NCI-H748 treated with DMSO at 0.1 percent for 48 hours (cell line): Measurements from ENCODE around the gene ACAT2.
"Not testable (repeated sequence)": the region's sequence is repeated elsewhere in the genome, so short reads cannot be mapped to it uniquely, and the experiment has no call there.

Source experiments
- DNase-seq: peaks from one replicate; lab custom pipeline; 2025; lab: John Stamatoyannopoulos, UW

ACAT2 gene

DNA sequence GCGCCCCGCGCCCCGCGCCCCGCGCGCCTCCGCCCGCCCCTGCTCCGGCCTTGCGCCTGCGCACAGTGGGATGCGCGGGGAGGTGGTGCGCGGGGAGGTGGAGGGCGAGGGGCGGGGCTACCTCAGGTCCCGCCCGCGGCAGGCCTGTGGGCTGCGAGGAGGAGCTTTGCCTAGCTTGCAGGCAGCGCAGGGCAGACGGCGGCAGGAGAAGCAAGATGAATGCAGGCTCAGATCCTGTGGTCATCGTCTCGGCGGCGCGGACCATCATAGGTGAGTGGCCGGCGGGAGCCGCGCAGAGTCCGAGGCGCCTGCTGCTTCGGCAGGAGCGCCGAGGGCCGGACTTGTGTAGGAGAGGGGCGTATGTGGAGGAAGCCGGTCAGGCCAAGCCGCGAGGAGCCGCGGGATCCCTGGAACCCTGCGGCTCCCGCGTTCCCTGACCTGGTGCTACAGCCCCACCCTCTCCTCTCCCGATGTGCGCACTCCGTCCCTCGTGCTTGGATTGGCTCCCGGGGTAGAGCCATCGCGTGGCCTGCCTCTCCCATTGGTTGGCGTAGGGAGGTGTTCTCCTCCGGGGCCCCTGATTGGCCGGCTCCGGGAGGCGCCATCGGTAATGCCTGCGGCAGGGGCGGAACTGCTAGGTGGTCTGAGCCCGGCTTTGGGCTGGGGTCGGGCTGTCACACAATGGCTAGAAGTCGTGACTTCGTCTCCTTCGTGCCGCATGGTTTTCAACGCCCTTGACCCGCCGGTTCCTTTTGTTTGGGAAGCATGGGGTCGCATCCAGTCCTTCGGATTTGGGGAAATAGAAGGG, at the start of gene ACAT2:
Gene ACAT2 (plus strand): TSS at position 173 of the 808 bp plus-strand sequence. CDS start 43 bp downstream, at position 216.
- peak; percentile 92 for DNase-seq

DNA sequence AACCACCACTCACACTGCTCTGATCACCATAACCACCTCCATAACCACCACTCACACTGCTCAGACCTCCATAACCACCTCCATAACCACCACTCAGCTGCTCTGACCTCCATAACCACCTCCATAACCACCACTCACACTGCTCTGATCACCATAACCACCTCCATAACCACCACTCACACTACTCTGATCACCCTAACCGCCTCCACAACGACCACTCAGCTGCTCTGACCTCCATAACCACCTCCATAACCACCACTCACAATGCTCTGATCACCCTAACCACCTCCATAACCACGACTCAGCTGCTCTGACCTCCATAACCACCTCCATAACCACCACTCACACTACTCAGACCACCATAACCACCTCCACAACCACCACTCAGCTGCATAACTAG, 49.5 kb upstream of the ACAT2 start:
- DNase-seq: not testable (repeated sequence)

DNA sequence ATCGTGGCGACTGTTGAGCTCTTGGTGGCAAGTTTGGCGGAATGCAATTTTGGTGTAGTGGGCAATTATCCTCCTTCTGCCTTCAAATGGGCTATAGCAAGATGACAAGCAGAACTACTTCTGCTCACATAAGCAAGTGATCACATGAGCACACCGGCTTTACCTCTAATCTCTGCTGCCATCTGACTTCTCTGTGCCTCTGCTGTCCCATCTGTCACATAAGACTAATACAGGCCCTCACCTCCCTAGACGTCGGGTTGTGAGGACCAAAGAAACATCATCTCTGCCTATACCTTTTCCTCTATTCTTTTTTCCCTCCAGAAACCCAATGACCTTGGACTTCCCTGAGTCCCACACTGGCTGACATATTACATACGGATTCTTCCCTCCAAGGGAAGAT, 47.9 kb upstream of the ACAT2 start:
- no peak for DNase-seq

GRCh38 chr6:159714404-159714803, 47.4 kb upstream of the ACAT2 start:
- no peak for DNase-seq

DNA sequence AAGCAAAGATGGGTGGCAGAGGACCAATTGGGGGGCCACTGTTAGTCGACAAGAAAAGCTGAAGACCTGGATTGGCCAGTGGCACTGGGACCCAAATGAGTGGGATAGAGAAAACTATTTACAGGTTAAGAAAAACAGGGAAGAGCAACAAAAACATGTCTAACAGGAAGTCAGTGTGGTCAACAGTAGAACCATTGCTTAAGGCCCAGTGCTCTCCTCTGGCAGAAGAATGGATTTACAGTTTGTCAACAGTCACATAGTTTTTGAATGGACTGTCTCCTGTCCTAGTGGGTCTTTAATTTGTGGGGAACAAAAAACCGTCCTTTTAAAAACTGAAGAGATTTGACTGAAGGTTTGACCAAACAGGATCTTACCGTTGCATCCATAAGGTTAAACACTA, 46.7 kb upstream of the ACAT2 start:
- no peak for DNase-seq

DNA sequence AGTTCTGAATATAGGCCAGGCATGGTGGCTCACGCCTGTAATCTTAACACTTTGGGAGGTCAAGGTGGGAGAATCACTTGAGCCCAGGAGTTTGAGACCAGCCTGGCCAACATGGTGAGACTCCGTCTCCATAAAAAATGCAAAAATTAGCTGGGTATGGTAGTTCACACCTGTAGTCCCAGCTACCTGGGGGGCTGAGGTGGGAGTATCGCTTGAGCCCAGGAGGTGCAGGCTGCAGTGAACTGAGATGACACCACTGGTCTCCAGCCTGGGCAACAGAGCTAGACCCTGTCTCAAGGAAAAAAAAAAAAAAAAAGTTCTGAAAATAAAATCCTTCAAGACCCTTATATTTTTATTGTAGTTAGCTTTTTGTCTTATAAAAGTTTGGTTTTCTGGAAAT, 46.2 kb upstream of the ACAT2 start:
- DNase-seq: no peak

DNA sequence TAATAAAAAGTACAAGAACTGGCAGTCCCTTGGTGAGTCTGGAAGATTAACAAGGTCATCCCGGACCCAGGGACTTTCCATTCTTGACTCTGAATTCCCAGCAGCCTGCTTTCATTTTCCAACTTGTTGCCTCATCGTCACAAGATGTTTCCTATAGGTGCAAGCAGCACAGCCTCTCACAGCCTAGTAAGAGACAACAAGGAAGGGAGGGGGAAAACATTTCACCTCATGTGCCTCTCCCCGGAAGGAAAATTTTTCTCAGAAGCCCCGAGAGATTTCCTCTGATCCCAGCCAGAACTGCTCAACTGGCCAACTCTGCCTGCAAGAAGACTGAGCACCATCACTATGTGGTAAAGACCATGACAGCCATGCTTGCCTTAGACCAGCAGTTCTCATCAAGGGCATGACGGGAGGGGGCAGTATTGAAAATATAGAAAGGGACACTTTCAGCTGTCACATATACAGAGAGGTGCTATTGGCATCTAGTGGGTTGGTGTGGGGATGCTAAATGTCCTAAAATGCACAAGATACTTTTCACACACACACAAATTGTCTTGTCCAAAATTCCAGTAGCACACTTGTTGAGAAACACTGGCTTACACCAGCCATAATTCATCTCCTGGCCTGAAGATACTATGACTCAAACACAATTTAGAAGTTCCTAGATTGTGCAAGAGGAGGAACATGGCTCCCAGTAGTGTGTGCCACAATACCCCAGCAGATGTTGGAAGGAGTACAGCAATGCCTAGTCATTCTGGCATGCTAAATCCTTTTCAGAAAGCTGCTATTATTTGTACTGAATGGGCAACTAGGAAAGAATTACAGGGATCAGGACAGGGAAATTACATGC, 45.4 kb upstream of the ACAT2 start:
- DNase-seq: no peak

DNA sequence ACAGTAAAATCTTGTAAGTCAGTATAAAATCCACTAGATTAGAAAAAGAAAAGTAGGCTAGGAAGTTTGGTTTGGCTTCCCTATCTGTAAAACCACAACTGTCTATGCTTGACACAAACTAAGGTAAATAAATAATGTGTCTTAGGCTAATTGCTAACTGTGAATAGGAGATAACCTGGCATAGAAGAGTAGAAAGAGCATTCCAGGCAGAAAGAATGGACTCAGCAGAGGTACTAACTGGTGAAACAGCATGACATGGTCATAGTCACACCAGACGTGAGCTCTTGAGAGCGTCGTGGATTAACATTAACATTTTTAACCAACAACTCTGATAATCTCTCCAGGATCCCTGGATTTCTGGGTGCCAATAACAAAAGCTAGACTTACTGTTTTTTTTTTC, 43.2 kb upstream of the ACAT2 start:
- DNase-seq: no peak

DNA sequence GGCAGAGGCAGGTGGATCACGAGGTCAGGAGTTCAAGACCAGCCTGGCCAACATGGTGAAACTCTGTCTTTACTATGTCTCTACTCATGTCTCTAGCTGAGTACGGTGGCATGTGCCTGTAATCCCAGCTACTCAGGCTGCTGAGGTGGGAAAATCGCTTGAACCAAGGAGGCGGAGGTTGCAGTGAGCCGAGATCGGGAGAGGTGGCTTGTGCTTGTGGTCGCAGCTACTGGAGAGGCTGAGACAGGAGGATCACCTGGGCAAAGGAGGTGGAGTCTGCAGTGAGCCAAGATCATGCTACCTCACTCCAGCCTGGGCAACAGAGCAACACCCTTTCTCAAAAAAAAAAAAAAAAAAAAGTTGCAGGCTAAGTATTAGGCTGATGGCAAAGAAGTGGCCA, 42.6 kb upstream of the ACAT2 start:
- no peak for DNase-seq

DNA sequence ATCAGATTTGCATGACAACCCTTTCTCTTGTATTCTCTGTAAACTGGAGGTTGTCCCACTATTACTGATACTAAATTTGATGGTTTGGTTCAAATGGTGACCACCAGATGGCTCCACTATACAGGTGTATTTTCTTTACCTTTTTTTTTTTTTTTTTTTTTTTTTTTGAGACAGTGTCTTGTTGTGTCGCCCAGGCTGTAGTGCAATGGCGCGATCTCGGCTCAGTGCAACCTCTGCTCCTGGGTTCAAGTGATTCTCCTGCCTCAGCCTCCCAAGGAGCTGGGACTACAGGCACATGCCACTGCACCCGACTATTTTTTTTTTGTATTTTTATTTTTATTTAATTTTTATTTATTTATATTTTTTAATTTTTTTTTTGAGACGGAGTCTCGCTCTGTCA, 41.1 kb upstream of the ACAT2 start:
- DNase-seq: peak; percentile 49

DNA sequence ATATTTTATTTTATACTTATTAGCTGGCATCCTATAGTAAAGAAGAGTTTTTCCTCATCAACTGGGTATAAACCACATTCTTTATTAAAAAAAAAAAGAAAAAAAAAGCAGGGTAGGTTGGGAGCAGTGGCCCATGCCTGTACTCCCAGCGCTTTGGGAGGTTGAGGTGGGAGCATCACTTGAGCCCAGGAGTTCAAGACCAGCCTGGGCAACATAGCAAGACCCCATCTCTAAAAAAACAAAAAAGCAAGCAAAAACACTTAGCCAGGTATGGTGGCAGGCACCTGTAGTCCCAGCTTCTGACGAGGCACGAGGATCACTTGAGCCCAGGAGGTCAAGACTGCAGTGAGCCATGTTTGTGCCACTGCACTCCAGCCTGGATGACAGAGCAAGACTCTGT, 39.9 kb upstream of the ACAT2 start:
- not testable (repeated sequence) for DNase-seq

DNA sequence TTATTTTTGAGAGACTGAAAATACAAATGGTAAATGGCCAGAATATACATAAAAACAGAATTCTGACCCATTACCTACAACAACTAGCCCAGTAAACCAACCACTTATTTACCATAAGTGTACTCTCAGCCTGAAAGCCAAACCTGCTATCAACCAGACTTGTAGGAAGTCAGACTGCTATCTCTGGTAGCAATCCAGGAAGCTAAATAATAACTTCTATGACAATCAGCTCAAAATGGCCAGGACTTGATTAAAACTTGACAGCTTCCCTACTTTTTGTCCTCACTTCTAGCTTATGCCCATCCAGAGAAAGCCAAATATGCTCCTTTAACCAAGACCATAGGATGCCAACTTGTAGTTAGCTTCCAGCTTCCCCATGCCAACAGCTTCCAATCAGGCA, 39.2 kb upstream of the ACAT2 start:
- DNase-seq: no peak

- no peak for DNase-seq
Measured at GRCh38 chr6:159723259-159723658, 38.6 kb upstream of the ACAT2 start.

DNA sequence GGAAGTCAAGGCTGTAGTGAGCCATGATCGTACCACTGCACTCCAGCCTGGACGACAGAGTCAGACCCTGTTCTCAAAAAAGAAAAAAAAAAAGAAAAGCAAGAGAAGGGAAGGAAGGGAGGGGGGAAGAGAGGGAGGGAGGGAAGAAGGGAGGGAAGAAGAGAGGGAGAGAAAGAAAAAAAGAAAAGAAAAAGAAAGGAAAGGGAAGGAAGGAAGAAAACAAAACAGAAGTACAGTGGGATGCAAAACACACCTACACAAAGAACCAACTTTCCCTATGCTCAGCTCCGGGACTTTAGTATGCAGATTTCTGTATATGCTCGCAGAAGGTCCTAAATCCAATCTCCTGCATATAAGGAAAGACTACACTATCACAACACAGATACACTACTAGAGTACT, 37.1 kb upstream of the ACAT2 start:
- no peak for DNase-seq

DNA sequence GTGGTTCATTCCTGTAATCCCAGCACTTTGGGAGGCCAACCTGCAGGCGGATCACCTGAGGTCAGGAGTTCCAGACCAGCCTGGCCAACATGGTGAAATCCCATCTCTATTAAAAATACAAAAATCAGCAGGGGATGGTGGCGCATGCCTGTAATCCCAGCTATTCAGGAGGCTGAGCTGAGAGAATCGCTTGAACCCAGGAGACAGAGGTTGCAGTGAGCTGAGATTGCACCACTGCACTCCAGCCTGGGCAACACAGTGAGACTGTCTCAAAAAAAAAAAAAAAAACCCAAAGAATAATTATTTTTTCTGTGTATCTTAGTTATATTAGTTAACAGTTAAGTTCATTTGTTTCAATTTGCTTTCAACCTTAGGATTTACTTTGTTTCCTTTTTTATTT, 36.6 kb upstream of the ACAT2 start:
- not testable (repeated sequence) for DNase-seq

- peak; percentile 72 for DNase-seq
Measured at GRCh38 chr6:159726255-159726917, 35.5 kb upstream of the ACAT2 start.

GRCh38 chr6:159726918-159727716, 34.7 kb upstream of the ACAT2 start, which contains the start of gene WTAP:
Gene WTAP, plus strand, starts transcription at chr6:159727506. Its CDS starts 8,760 bp downstream, at chr6:159736266.
- peak; percentile 91 for DNase-seq

GRCh38 chr6:159727717-159728445, 34.0 kb upstream of the ACAT2 start:
- DNase-seq: no peak

- DNase-seq: no peak
Measured at GRCh38 chr6:159728531-159728964, 33.3 kb upstream of the ACAT2 start.

DNA sequence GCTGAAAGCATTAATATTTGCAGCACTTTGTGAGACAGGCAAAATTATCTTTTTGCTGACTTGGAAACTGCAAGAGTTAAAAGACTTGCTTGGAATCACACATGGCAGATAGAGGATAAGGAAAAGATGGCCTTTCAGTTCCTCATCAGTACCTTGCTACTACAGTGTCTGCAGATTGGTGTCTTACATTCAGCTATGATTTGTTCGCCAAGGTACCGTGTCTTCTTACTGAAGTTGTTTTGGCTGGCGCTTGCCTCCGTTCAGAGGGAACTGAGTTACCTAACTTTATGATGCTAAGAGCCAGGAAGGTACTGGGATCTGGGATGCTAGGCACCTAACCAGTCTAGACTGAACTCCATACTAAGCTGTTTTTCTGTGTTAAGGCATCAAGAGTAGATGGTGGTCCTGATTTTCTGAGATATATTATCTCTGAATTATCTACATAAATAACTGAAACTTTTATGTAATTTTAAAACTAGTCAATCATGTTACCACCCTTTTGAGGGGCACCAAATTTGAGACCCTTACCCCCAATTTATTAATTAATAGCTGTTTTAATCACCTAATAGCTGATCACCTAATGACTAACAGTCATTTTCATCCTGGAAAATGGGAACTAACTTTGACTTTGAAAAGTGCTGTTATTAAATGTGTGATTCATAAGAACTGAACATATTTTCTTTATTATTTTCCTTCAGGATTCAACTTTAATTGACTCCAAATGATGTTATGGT, 32.1 kb upstream of the ACAT2 start:
- no peak for DNase-seq
